Measurements from ENCODE around the gene TRIM68.

The TRIM68 gene

GRCh38 chr11:4607781-4608666 is at the start of gene TRIM68:
Gene TRIM68, minus strand, starts transcription at chr11:4608231. Its CDS starts 2,727 bp downstream, at chr11:4605504.
- peak; percentile 46 to 98 (median 94) for DNase-seq

GRCh38 chr11:4654635-4655369 is 46.8 kb upstream of the TRIM68 start:
- DNase-seq: no peak

- DNase-seq: no peak
Measured at GRCh38 chr11:4647766-4648165, 39.7 kb upstream of the TRIM68 start.

GRCh38 chr11:4645974-4646373 is 37.9 kb upstream of the TRIM68 start:
- DNase-seq: no peak

GRCh38 chr11:4644233-4644632 is 36.2 kb upstream of the TRIM68 start:
- no peak for DNase-seq

- DNase-seq: no peak
Measured at GRCh38 chr11:4643682-4644081, 35.7 kb upstream of the TRIM68 start, which contains the start of gene OR51E1. Gene OR51E1, plus strand, starts transcription at chr11:4643982. Its CDS starts 8,545 bp downstream, at chr11:4652527.

GRCh38 chr11:4643076-4643475 is 35.0 kb upstream of the TRIM68 start:
- peak in 1 of 56 donors; percentile 1 for DNase-seq

- DNase-seq: no peak
Measured at GRCh38 chr11:4642043-4642442, 34.0 kb upstream of the TRIM68 start.

GRCh38 chr11:4641501-4641900 is 33.5 kb upstream of the TRIM68 start:
- no peak for DNase-seq

- DNase-seq: no peak
Measured at GRCh38 chr11:4639931-4640330, 31.9 kb upstream of the TRIM68 start.

- no peak for DNase-seq
Measured at GRCh38 chr11:4637662-4638047, 29.6 kb upstream of the TRIM68 start.

GRCh38 chr11:4636962-4637661 is 29.1 kb upstream of the TRIM68 start, which contains the start of gene OR51D1:
Gene OR51D1, plus strand, starts transcription at chr11:4637477. Its CDS starts 2,314 bp downstream, at chr11:4639791.
- peak in 48 of 56 donors; percentile 3 to 78 (median 29) for DNase-seq

GRCh38 chr11:4636136-4636535 is 28.1 kb upstream of the TRIM68 start:
- no peak for DNase-seq

- peak in 13 of 56 donors; percentile 2 to 63 (median 13) for DNase-seq
Measured at GRCh38 chr11:4626207-4627099, 18.4 kb upstream of the TRIM68 start.

- DNase-seq: no peak
Measured at GRCh38 chr11:4619514-4619913, 11.5 kb upstream of the TRIM68 start.

- no peak for DNase-seq
Measured at GRCh38 chr11:4615856-4616444, 7.9 kb upstream of the TRIM68 start.

GRCh38 chr11:4611986-4612385 is 4.0 kb upstream of the TRIM68 start:
- DNase-seq: no peak

GRCh38 chr11:4610258-4610935 is 2.4 kb upstream of the TRIM68 start:
- no peak for DNase-seq

- DNase-seq: no peak
Measured at GRCh38 chr11:4607096-4607495, 935 bp downstream of the TRIM68 start.

All from nucleus accumbens (tissue), 56 donors.